ENCODE data around the gene NAP1L1. TPM values are rescaled to one million over a fixed set of nuclear protein-coding genes. Genes with fewer than 3 reads are reported as not detected.

NAP1L1 gene
- total and polyA plus RNA-seq, 2 experiments from 2014 or later = 658 to 996 TPM

DNA sequence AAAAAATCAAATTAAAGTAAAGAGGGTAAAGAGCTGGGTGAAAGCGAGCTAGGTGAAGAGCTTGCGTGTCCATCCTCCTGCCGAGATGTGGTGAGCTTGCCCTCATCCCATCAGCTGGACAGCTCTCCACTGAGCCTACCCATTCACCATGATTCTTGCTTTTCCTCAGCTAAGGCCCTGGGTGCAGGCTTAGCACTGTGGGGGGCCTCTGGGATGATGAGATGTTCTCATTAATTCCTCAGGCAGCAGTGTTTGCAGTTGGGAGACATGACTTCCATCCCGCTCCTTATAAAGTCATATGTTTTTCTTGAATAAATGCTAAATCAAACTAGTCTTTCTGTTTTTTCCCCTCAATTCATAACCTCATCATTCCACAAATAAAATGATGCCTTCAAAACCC is 70.9 kb downstream of the NAP1L1 start (continued):
- TF ChIP-seq CTCF (conservative IDR thresholded peaks at IDR 0.05; ENCODE audit: low read depth in 2 of 2) (no peak), ZNF114 (CRISPR knock-in tag; IDR thresholded peaks at IDR 0.05) (no peak), EZH2 (IDR thresholded peaks at IDR 0.05; ENCODE audit: low read depth, unreplicated experiment) (no peak), POLR2AphosphoS5 (IDR thresholded peaks at IDR 0.05; ENCODE audit: low read depth) (no peak)

GRCh38 chr12:76012644-76013043 is 71.8 kb downstream of the NAP1L1 start:
- no peaks in the 10 kb centered on the region; the same call in 1 of the 2 replicates for H3F3A ChIP-seq (replicated peaks; ENCODE audit: low read depth)
- DNase-seq (ENCODE audit: low spot score) = no peak
- TF ChIP-seq JUNB (IDR thresholded peaks at IDR 0.05; ENCODE audit: unreplicated experiment) (no peak), ZNF462 (CRISPR knock-in tag; IDR thresholded peaks at IDR 0.05) (no peak), EZH2 (IDR thresholded peaks at IDR 0.05; ENCODE audit: low read depth, unreplicated experiment) (no peak), POLR2AphosphoS5 (IDR thresholded peaks at IDR 0.05; ENCODE audit: low read depth) (no peak), ZNF331 (CRISPR knock-in tag; IDR thresholded peaks at IDR 0.05; ENCODE audit: low read depth) (no peak), REST (IDR thresholded peaks at IDR 0.05; ENCODE audit: unreplicated experiment) (no peak), STAT1 (IDR thresholded peaks at IDR 0.05; ENCODE audit: unreplicated experiment) (no peak), CTCF (conservative IDR thresholded peaks at IDR 0.05; ENCODE audit: low read depth in 2 of 2) (no peak)
- TF ChIP-seq, protein P1, sequence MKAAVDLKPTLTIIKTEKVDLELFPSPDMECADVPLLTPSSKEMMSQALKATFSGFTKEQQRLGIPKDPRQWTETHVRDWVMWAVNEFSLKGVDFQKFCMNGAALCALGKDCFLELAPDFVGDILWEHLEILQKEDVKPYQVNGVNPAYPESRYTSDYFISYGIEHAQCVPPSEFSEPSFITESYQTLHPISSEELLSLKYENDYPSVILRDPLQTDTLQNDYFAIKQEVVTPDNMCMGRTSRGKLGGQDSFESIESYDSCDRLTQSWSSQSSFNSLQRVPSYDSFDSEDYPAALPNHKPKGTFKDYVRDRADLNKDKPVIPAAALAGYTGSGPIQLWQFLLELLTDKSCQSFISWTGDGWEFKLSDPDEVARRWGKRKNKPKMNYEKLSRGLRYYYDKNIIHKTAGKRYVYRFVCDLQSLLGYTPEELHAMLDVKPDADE (IDR thresholded peaks at IDR 0.05) = no peak

More at GRCh38 chr12:76012644-76013043, 71.8 kb downstream of the NAP1L1 start:
- no peaks in the 10 kb centered on the region for H3K27me3 ChIP-seq (ENCODE audit: insufficient read depth)
- Mint-ChIP-seq H3K27ac (no peak overlapping the region), H3K9me3 (no peaks in the 10 kb centered on the region), H3K4me3 (no peak overlapping the region), H3K36me3 (ENCODE audit: low read depth) (no peaks in the 10 kb centered on the region), H3K27me3 (ENCODE audit: insufficient read depth, low read depth, poor library complexity) (peaks cover 5% of the 10 kb centered on the region), H3K4me1 (peaks cover 20% of the 10 kb centered on the region)
- no peak overlapping the region for H3K27ac ChIP-seq (ENCODE audit: low read depth)
- no peaks in the 10 kb centered on the region for H3K36me3 ChIP-seq (ENCODE audit: insufficient read depth)
- H3K4me1 ChIP-seq (ENCODE audit: insufficient read depth) = peaks cover 13% of the 10 kb centered on the region; the same call in 1 of the 2 replicates
- H3K79me2 ChIP-seq (replicated peaks; ENCODE audit: insufficient read depth) = no peaks in the 10 kb centered on the region
- H3K9me2 ChIP-seq (ENCODE audit: insufficient read depth) = peaks cover 8% of the 10 kb centered on the region; the same call in 1 of the 2 replicates
- no peak overlapping the region for H3K4me2 ChIP-seq
- no peak for ATAC-seq
- no peak overlapping the region for H3K4me3 ChIP-seq
- H2AFZ ChIP-seq = no peak overlapping the region
- no peaks in the 10 kb centered on the region for H4K20me1 ChIP-seq (replicated peaks; ENCODE audit: insufficient read depth)
